H1 (cell line): ENCODE results near the gene UBE3B. TPM values are rescaled to one million over a fixed set of nuclear protein-coding genes. Genes with fewer than 3 reads are reported as not detected.

Experiments
- CTCF ChIA-PET: fragments of 300-600 bp; sonication (Branson Sonifier 250); formaldehyde crosslinking; loops from one replicate; lab custom pipeline; 2021; ENCODE audit not compliant: partially characterized antibody; lab: Charles Lee
- POLR2A ChIA-PET: fragments of 300-600 bp; sonication (Branson Sonifier 250); formaldehyde crosslinking; loops from one replicate; lab custom pipeline; 2021; ENCODE audit warnings: inconsistent platforms; ENCODE audit not compliant: partially characterized antibody; lab: Charles Lee
- DNase-seq, 2 experiments: peaks; one replicate each; pipeline versions ENCODE4 v3.0.0 to v3.0.0-alpha.2; 2010 to 2022; ENCODE audit warnings: low spot score in 2 of 2, low read depth in 1 of 2, mixed read lengths in 1 of 2
- FAIRE-seq: peaks from 2 replicates; lab custom pipeline; 2011; peaks lifted over from hg19 to GRCh38; lab: Jason Lieb, UNC
- H2AFZ ChIP-seq: 2 replicates; pipeline ENCODE4 v1.8.1; 2012; ENCODE audit warnings: low read length, inconsistent platforms
- H2AK5ac ChIP-seq: 2 replicates; pipeline ENCODE4 v1.6.1; 2013; ENCODE audit warnings: low read depth, low read length
- H2BK120ac ChIP-seq: replicated peaks from 2 replicates; pipeline ENCODE3; 2013; ENCODE audit warnings: low read depth, low read length, inconsistent platforms
- H2BK12ac ChIP-seq: 2 replicates; pipeline ENCODE4 v1.6.1; 2013; ENCODE audit warnings: low read depth, low read length
- H2BK15ac ChIP-seq: 2 replicates; pipeline ENCODE4 v1.6.1; 2013; ENCODE audit warnings: low read length
- H2BK20ac ChIP-seq: 2 replicates; pipeline ENCODE4 v1.6.1; 2013; ENCODE audit warnings: low read length
- H2BK5ac ChIP-seq: 2 replicates; pipeline ENCODE4 v1.6.1; 2013; ENCODE audit warnings: low read depth, low read length
- H3K14ac ChIP-seq: 2 replicates; pipeline ENCODE4 v1.6.1; 2013; ENCODE audit warnings: inconsistent platforms; ENCODE audit not compliant: insufficient read length
- H3K18ac ChIP-seq: 2 replicates; pipeline ENCODE4 v1.6.1; 2013; ENCODE audit warnings: low read length; ENCODE audit errors: extremely low read depth
- H3K23ac ChIP-seq: 2 replicates; pipeline ENCODE4 v1.6.1; 2013; ENCODE audit warnings: inconsistent platforms; ENCODE audit not compliant: insufficient read length
- H3K23me2 ChIP-seq: 2 replicates; pipeline ENCODE4 v1.6.1; 2013; ENCODE audit warnings: low read depth, low read length
- H3K27ac ChIP-seq: 2 replicates; pipeline ENCODE4 v1.6.1; 2011; ENCODE audit warnings: low read depth, low read length, inconsistent platforms
- H3K27me3 ChIP-seq, 4 experiments: replicated peaks in 1 of 4; 1 replicate in 1 of 4; 2 replicates in 3 of 4; pipeline versions ENCODE4 v1.6.1 to v1.8.1; 2011 to 2013; ENCODE audit warnings: low read length in 3 of 4, mild to moderate bottlenecking in 3 of 4, inconsistent platforms in 2 of 4, mixed read lengths in 2 of 4, moderate library complexity in 1 of 4; ENCODE audit not compliant: control insufficient read depth in 3 of 4, insufficient read depth in 3 of 4; ENCODE audit errors: extremely low read depth in 1 of 4
- H3K36me3 ChIP-seq, 4 experiments: 2 replicates each; pipeline versions ENCODE4 v1.6.1 to v1.8.1; 2011 to 2013; ENCODE audit warnings: mild to moderate bottlenecking in 4 of 4, low read length in 3 of 4, moderate library complexity in 2 of 4, control low read depth in 1 of 4, inconsistent platforms in 1 of 4; ENCODE audit not compliant: insufficient read depth in 4 of 4, control insufficient read depth in 2 of 4
- H3K4ac ChIP-seq: replicated peaks from 2 replicates; pipeline ENCODE3; 2013; ENCODE audit warnings: low read length, low read depth, mixed read lengths, inconsistent platforms; ENCODE audit not compliant: insufficient read length
- H3K4me1 ChIP-seq, 4 experiments: replicated peaks in 1 of 4; 1 replicate in 1 of 4; 2 replicates in 3 of 4; pipeline versions ENCODE4 v1.6.1 to v1.8.1; 2011 to 2013; ENCODE audit warnings: low read length in 3 of 4, inconsistent platforms in 2 of 4, mixed read lengths in 1 of 4; ENCODE audit not compliant: insufficient read depth in 4 of 4, control insufficient read depth in 3 of 4
- H3K4me2 ChIP-seq, 2 experiments: 2 replicates each; pipeline versions ENCODE4 v1.6.1 to v1.8.1; 2011 to 2013; ENCODE audit warnings: low read depth in 2 of 2, low read length in 2 of 2, control low read depth in 1 of 2, inconsistent platforms in 1 of 2, mild to moderate bottlenecking in 1 of 2; ENCODE audit not compliant: insufficient read depth in 1 of 2
- H3K4me3 ChIP-seq, 4 experiments: fragments of 200-600, 300-600 bp in 1 of 4; sonication (generic), shearing (Covaris generic), sonication (Bioruptor Twin) in 1 of 4; 2 replicates each; pipeline versions ENCODE4 v1.5.1 to v1.8.1; 2011 to 2016; ENCODE audit warnings: low read length in 4 of 4, low read depth in 3 of 4, control low read depth in 2 of 4, inconsistent platforms in 2 of 4, mild to moderate bottlenecking in 2 of 4, mixed read lengths in 1 of 4, moderate library complexity in 1 of 4; ENCODE audit not compliant: insufficient read depth in 2 of 4; ENCODE audit errors: extremely low read depth in 1 of 4
- H3K56ac ChIP-seq: replicated peaks from 2 replicates; pipeline ENCODE3; 2013; ENCODE audit warnings: low read depth, mild to moderate bottlenecking, mixed read lengths, low read length, inconsistent platforms; ENCODE audit not compliant: insufficient read length
- H3K79me1 ChIP-seq: 2 replicates; pipeline ENCODE4 v1.6.1; 2013; ENCODE audit warnings: low read depth, low read length, control low read depth
- H3K79me2 ChIP-seq, 2 experiments: 2 replicates each; pipeline versions ENCODE4 v1.6.1 to v1.8.1; 2012 to 2013; ENCODE audit warnings: low read length in 2 of 2, mild to moderate bottlenecking in 2 of 2, inconsistent platforms in 1 of 2; ENCODE audit not compliant: insufficient read depth in 2 of 2, control insufficient read depth in 1 of 2
- H3K9ac ChIP-seq, 4 experiments: replicated peaks in 1 of 4; 1 replicate in 1 of 4; 2 replicates in 3 of 4; pipeline versions ENCODE4 v1.6.1 to v1.8.1; 2011 to 2013; ENCODE audit warnings: low read depth in 3 of 4, low read length in 3 of 4, control low read depth in 2 of 4, mild to moderate bottlenecking in 2 of 4, moderate library complexity in 2 of 4, inconsistent platforms in 1 of 4; ENCODE audit errors: extremely low read depth in 1 of 4
- H3K9me3 ChIP-seq, 2 experiments: 2 replicates each; pipeline versions ENCODE4 v1.6.1 to v1.8.1; 2012 to 2013; ENCODE audit warnings: mild to moderate bottlenecking in 2 of 2, moderate library complexity in 2 of 2, control low read depth in 1 of 2, inconsistent platforms in 1 of 2, low read depth in 1 of 2, low read length in 1 of 2, mixed read lengths in 1 of 2; ENCODE audit not compliant: insufficient read depth in 2 of 2
- H4K20me1 ChIP-seq, 2 experiments: replicated peaks in 1 of 2; 2 replicates each; pipeline versions ENCODE3 to v1.8.1; 2011 to 2013; ENCODE audit warnings: inconsistent platforms in 2 of 2, low read length in 2 of 2, mild to moderate bottlenecking in 1 of 2; ENCODE audit not compliant: insufficient read depth in 2 of 2, control insufficient read depth in 1 of 2
- H4K5ac ChIP-seq: 2 replicates; pipeline ENCODE4 v1.6.1; 2013; ENCODE audit warnings: low read length, low read depth, mixed read lengths, inconsistent platforms; ENCODE audit not compliant: insufficient read length
- H4K8ac ChIP-seq: 2 replicates; pipeline ENCODE4 v1.8.0; 2013; ENCODE audit warnings: mild to moderate bottlenecking, moderate library complexity, low read length, inconsistent platforms; ENCODE audit not compliant: insufficient read depth; ENCODE audit errors: extremely low read depth
- H4K91ac ChIP-seq: replicated peaks from 2 replicates; pipeline ENCODE3; 2013; ENCODE audit warnings: low read length, mixed read lengths, inconsistent platforms; ENCODE audit not compliant: insufficient read length
- ATF3 ChIP-seq: IDR thresholded peaks from 2 replicates; pipeline ENCODE4 v1.6.1; 2011; ENCODE audit warnings: low read depth, mild to moderate bottlenecking, low read length; ENCODE audit not compliant: insufficient read depth
- CBX5 ChIP-seq: fragments of 300-800, 300-1000 bp; sonication (generic); IDR thresholded peaks from 2 replicates; pipeline ENCODE4 v1.7.1; 2016; ENCODE audit warnings: antibody characterized with exemption, low read length, low read depth
- CEBPB ChIP-seq: IDR thresholded peaks from 2 replicates; pipeline ENCODE4 v1.6.1; 2012; ENCODE audit warnings: low read depth, low read length
- CHD1 ChIP-seq: IDR thresholded peaks from 2 replicates; pipeline ENCODE4 v1.6.1; 2012; ENCODE audit warnings: low read depth, low read length, improper control_type of control experiment
- NANOG ChIP-seq: IDR thresholded peaks from 2 replicates; pipeline ENCODE4 v1.6.1; 2011; ENCODE audit warnings: low read length, low read depth, mild to moderate bottlenecking, inconsistent platforms; ENCODE audit not compliant: insufficient read depth, poor library complexity, severe bottlenecking
- NRF1 ChIP-seq: IDR thresholded peaks from 2 replicates; pipeline ENCODE4 v1.6.1; 2011; ENCODE audit warnings: mild to moderate bottlenecking, low read depth, low read length, improper control_type of control experiment
- RXRA ChIP-seq: IDR thresholded peaks from 2 replicates; pipeline ENCODE4 v1.6.1; 2011; ENCODE audit warnings: low read depth, mild to moderate bottlenecking, low read length, moderate library complexity; ENCODE audit not compliant: insufficient read depth
- SIN3A ChIP-seq, 2 experiments: IDR thresholded peaks in 1 of 2; conservative IDR thresholded peaks in 1 of 2; 2 replicates each; pipeline ENCODE4 v1.6.1; 2011 to 2012; ENCODE audit warnings: low read length in 2 of 2, improper control_type of control experiment in 1 of 2, low read depth in 1 of 2, mild to moderate bottlenecking in 1 of 2
- SUZ12 ChIP-seq: fragments of 200-600 bp; sonication (generic); IDR thresholded peaks from 2 replicates; pipeline ENCODE4 v1.6.1; 2012; ENCODE audit warnings: mild to moderate bottlenecking, inconsistent platforms, low read length, moderate library complexity, mixed read lengths
- YY1 ChIP-seq: IDR thresholded peaks from 2 replicates; pipeline ENCODE4 v1.6.1; 2011; ENCODE audit warnings: low read depth, mild to moderate bottlenecking, low read length
- polyA plus RNA-seq, 7 experiments: library from polyadenylated mRNA; depleted of rRNA in 3 of 7; stranded (reverse) in 5 of 7; unstranded in 2 of 7; fragments of >200 nt in 5 of 7; fragments of 200-250 nt in 2 of 7; gene quantifications; 1 replicate in 5 of 7; 2 replicates in 1 of 7; 4 replicates in 1 of 7; pipeline versions ENCODE4 v1.2.1 to v1.2.3, GENCODE V29; 2011 to 2013; ENCODE audit warnings: missing spikeins in 2 of 7, mixed read lengths in 2 of 7
- total RNA-seq: library from RNA; stranded (reverse); fragmentation: NEBNext Ultra II Directional; extraction: Animal tissue kit (Norgen Biotek cat#: 25700); gene quantifications from 2 replicates; pipeline ENCODE4 v1.2.1, GENCODE V29; 2021
- TF ChIP-seq, protein P1 (sequence below): IDR thresholded peaks from 2 replicates; pipeline ENCODE4 v1.6.1; 2012; ENCODE audit warnings: inconsistent platforms

Gene UBE3B
- total and polyA plus RNA-seq, 2 of the 8 experiments (the other 6 are each of a cell fraction or from before 2014, with no cell fraction given), result 14.0 to 21.1 TPM

- Histone ChIP-seq H3K14ac (no peak overlapping the region), H4K5ac (no peak overlapping the region), H3K4me3 (no peak overlapping the region), H3K56ac (no peak overlapping the region), H3K79me2 (no peaks in the 10 kb centered on the region), H3K23ac (no peak overlapping the region), H2BK20ac (no peak overlapping the region), H4K8ac (no peak overlapping the region), H3K9me3 (0 out of 4 replicates have a peak, but pooled peaks cover 0 to 4% of the 10 kb centered on the region in 2 experiments), H2BK15ac (no peak overlapping the region), H3K4me1 (no peaks in the 10 kb centered on the region), H4K20me1 (no peaks in the 10 kb centered on the region), H2AK5ac (no peak overlapping the region), H2AFZ (no peak overlapping the region), H3K27me3 (no peaks in the 10 kb centered on the region), H4K91ac (no peak overlapping the region), H3K79me1 (no peaks in the 10 kb centered on the region), H2BK12ac (no peak overlapping the region), H3K4me2 (no peak overlapping the region), H3K23me2 (no peaks in the 10 kb centered on the region), H2BK120ac (no peak overlapping the region), H3K18ac (no peak overlapping the region), H3K4ac (no peak overlapping the region), H3K9ac (no peak overlapping the region), H2BK5ac (no peak overlapping the region), H3K36me3 (peaks cover 0 to 36% (median 18%) of the 10 kb centered on the region in 4 experiments; a peak in 7 of 8 replicates), H3K27ac (no peak overlapping the region)
- DNase-seq (no peak), FAIRE-seq (no peak)
- ChIA-PET CTCF (interaction anchor here (1.3 kb wide), 1 partner anchor 27 kb away, joined by 3 read pairs; no protein-coding TSS in a partner anchor), POLR2A (no interaction called here)
- TF ChIP-seq CBX5, result no peak
- TF ChIP-seq CEBPB, result no peak
- TF ChIP-seq CHD1, result no peak
- no peak for TF ChIP-seq NANOG
- TF ChIP-seq ATF3, result no peak
- no peak for TF ChIP-seq RXRA
- TF ChIP-seq, protein P1, sequence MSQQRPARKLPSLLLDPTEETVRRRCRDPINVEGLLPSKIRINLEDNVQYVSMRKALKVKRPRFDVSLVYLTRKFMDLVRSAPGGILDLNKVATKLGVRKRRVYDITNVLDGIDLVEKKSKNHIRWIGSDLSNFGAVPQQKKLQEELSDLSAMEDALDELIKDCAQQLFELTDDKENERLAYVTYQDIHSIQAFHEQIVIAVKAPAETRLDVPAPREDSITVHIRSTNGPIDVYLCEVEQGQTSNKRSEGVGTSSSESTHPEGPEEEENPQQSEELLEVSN, result no peak
- no peak for TF ChIP-seq SIN3A (conservative IDR thresholded peaks at IDR 0.05 in 1 of 2, IDR thresholded peaks at IDR 0.05 in 1 of 2; ENCODE audit: low read depth in 1 of 2, low read length in 2 of 2)
- TF ChIP-seq NRF1, result no peak
- no peak for TF ChIP-seq YY1
- no peak for TF ChIP-seq SUZ12
These were observed 18.9 kb downstream of the UBE3B start for GRCh38 chr12:109496306-109496705.
